T-helper 9 cell (primary cell): ENCODE results near the gene TESMIN.

ENCODE experiments used
- DNase-seq: peaks from one replicate; pipeline ENCODE4 v3.0.0-alpha.2; 2020

Gene TESMIN

GRCh38 chr11:68658661-68659060 lies 92.7 kb downstream of the TESMIN start:
- no peak for DNase-seq

- no peak for DNase-seq
Measured at GRCh38 chr11:68658097-68658496, 93.2 kb downstream of the TESMIN start.
